COR-L47 (cell line): ENCODE measurements around the gene GTF2H4.

ENCODE experiments used
- DNase-seq: peaks from one replicate; lab custom pipeline; 2025; lab: John Stamatoyannopoulos, UW

Gene GTF2H4

GRCh38 chr6:30882759-30883684 is 25.0 kb upstream of the GTF2H4 start:
- peak; percentile 56 for DNase-seq

- peak; percentile 74 for DNase-seq
These were observed 24.1 kb upstream of the GTF2H4 start, which contains the start of gene DDR1 for GRCh38 chr6:30883685-30884520. TSS of gene DDR1 (plus strand) at chr6:30884519. CDS start at chr6:30888730, 4,211 bp downstream.

- DNase-seq: peak; percentile 26
These were observed 23.2 kb upstream of the GTF2H4 start for GRCh38 chr6:30884521-30885480.

- peak; percentile 49 for DNase-seq
These were observed 22.5 kb upstream of the GTF2H4 start for GRCh38 chr6:30885481-30885998.

GRCh38 chr6:30885999-30886896 is 21.8 kb upstream of the GTF2H4 start:
- peak; percentile 91 for DNase-seq

- no peak for DNase-seq
These were observed 21.1 kb upstream of the GTF2H4 start for GRCh38 chr6:30886897-30887255.

- no peak for DNase-seq
These were observed 19.8 kb upstream of the GTF2H4 start for GRCh38 chr6:30887901-30888815.

GRCh38 chr6:30888816-30889495 is 19.1 kb upstream of the GTF2H4 start:
- no peak for DNase-seq

GRCh38 chr6:30889496-30889885 is 18.5 kb upstream of the GTF2H4 start:
- no peak for DNase-seq

GRCh38 chr6:30889921-30890645 is 17.9 kb upstream of the GTF2H4 start:
- peak; percentile 83 for DNase-seq

- peak; percentile 31 for DNase-seq
These were observed 17.2 kb upstream of the GTF2H4 start for GRCh38 chr6:30890646-30891449.

GRCh38 chr6:30891450-30891723 is 16.6 kb upstream of the GTF2H4 start:
- no peak for DNase-seq

- DNase-seq: no peak
These were observed 16.0 kb upstream of the GTF2H4 start for GRCh38 chr6:30891816-30892538.

GRCh38 chr6:30893001-30893591 is 14.9 kb upstream of the GTF2H4 start:
- no peak for DNase-seq

GRCh38 chr6:30893666-30894065 is 14.3 kb upstream of the GTF2H4 start:
- DNase-seq: no peak

- no peak for DNase-seq
These were observed 13.6 kb upstream of the GTF2H4 start for GRCh38 chr6:30894381-30894780.
